HCT116 (cell line): ENCODE results near the gene FAM135A. TPM values are rescaled to one million over a fixed set of nuclear protein-coding genes. Genes with fewer than 3 reads are reported as not detected.
"Not testable (repeated sequence)": the region's sequence is repeated elsewhere in the genome, so short reads cannot be mapped to it uniquely, and the experiment has no call there.

ENCODE experiments used
- ATAC-seq: fragments of 200-7000 bp; cut with Tn5 transposase; 2 replicates; pipeline ENCODE4 v1.9.1; 2020; ENCODE audit warnings: mild to moderate bottlenecking, moderate library complexity
- BruUV-seq: library from RNA; stranded (reverse); fragments of 400-500 nt; replicated peaks from 2 replicates; lab custom pipeline; 2021; lab: Mats Ljungman, UMichigan
- CTCF ChIA-PET: fragments of 300-600 bp; sonication (Branson Sonifier 250); formaldehyde crosslinking; loops from one replicate; lab custom pipeline; 2021; ENCODE audit warnings: antibody characterized with exemption; lab: Charles Lee
- POLR2A ChIA-PET: fragments of 300-600, 350-600 bp; sonication (Branson Sonifier 250); formaldehyde crosslinking; loops from one replicate; lab custom pipeline; 2021; ENCODE audit warnings: antibody characterized with exemption; lab: Charles Lee
- RAD21 ChIA-PET, 2 experiments: fragments of 300-600 bp; sonication (Branson Sonifier 250); formaldehyde crosslinking; loops; one replicate each; lab custom pipeline; 2023; ENCODE audit warnings: low total read pairs in 2 of 2; ENCODE audit not compliant: uncharacterized antibody in 2 of 2, unreplicated experiment in 2 of 2, low non-redundant PET in 1 of 2; lab: Charles Lee
- DNase-seq: peaks from one replicate; pipeline ENCODE4 v3.0.0-alpha.2; 2010; ENCODE audit warnings: low read depth, low spot score
- H2AFZ ChIP-seq: fragments of 200-600 bp; shearing (Covaris generic), sonication (generic); 2 replicates; pipeline ENCODE4 v1.6.1; 2017; ENCODE audit warnings: low read depth, mixed run types, mixed read lengths, antibody characterized with exemption, low read length; ENCODE audit not compliant: poor library complexity, severe bottlenecking
- H3K27ac ChIP-seq: 2 replicates; pipeline ENCODE4 v1.5.1; 2012; ENCODE audit warnings: low read depth, low read length
- H3K27me3 ChIP-seq: fragments of 200-600 bp; sonication (generic); 2 replicates; pipeline ENCODE4 v1.6.1; 2016; ENCODE audit warnings: mixed run types, low read length, mixed read lengths; ENCODE audit not compliant: insufficient read depth
- H3K36me3 ChIP-seq, 2 experiments: fragments of 200-500 bp in 1 of 2; fragments of 200-600 bp in 1 of 2; sonication (Bioruptor generic) in 1 of 2; sonication (generic) in 1 of 2; 2 replicates each; pipeline versions ENCODE4 v1.5.1 to v1.6.1; 2014 to 2016; ENCODE audit warnings: low read length in 2 of 2, inconsistent platforms in 1 of 2, mixed read lengths in 1 of 2, mixed run types in 1 of 2; ENCODE audit not compliant: insufficient read depth in 2 of 2, control insufficient read depth in 1 of 2
- H3K4me1 ChIP-seq, 2 experiments: fragments of 200-600 bp in 1 of 2; sonication (generic) in 1 of 2; 2 replicates each; pipeline versions ENCODE4 v1.5.1 to v1.6.1; 2012 to 2017; ENCODE audit warnings: low read length in 2 of 2, inconsistent platforms in 1 of 2, mild to moderate bottlenecking in 1 of 2, mixed read lengths in 1 of 2, mixed run types in 1 of 2, moderate library complexity in 1 of 2; ENCODE audit not compliant: insufficient read depth in 2 of 2, control insufficient read depth in 1 of 2
- H3K4me2 ChIP-seq: fragments of 200-600 bp; sonication (generic); 2 replicates; pipeline ENCODE4 v1.6.1; 2017; ENCODE audit warnings: mixed run types, low read length, mixed read lengths
- H3K4me3 ChIP-seq, 2 experiments: fragments of 200-600 bp in 1 of 2; sonication (generic) in 1 of 2; replicated peaks in 1 of 2; 2 replicates each; pipeline ENCODE4 v1.5.1; 2011 to 2016; ENCODE audit warnings: low read length in 2 of 2, control low read depth in 1 of 2, low read depth in 1 of 2, mild to moderate bottlenecking in 1 of 2, mixed read lengths in 1 of 2, mixed run types in 1 of 2
- H3K79me2 ChIP-seq: fragments of 200-600 bp; sonication (generic); 2 replicates; pipeline ENCODE4 v1.6.1; 2017; ENCODE audit warnings: mild to moderate bottlenecking, mixed run types, low read length, moderate library complexity, mixed read lengths; ENCODE audit not compliant: insufficient read depth
- H3K9ac ChIP-seq: fragments of 200-600 bp; sonication (generic); 2 replicates; pipeline ENCODE4 v1.6.1; 2016; ENCODE audit warnings: low read length, mixed read lengths
- H3K9me2 ChIP-seq: fragments of 200-600 bp; sonication (generic), shearing (Covaris generic); 2 replicates; pipeline ENCODE4 v1.6.1; 2017; ENCODE audit warnings: mixed run types, mild to moderate bottlenecking, moderate library complexity; ENCODE audit not compliant: insufficient read depth
- H3K9me3 ChIP-seq, 2 experiments: fragments of 200-500 bp in 1 of 2; fragments of 200-600 bp in 1 of 2; sonication (Bioruptor generic) in 1 of 2; sonication (generic) in 1 of 2; 2 replicates each; pipeline ENCODE4 v1.6.1; 2014 to 2017; ENCODE audit warnings: low read length in 2 of 2, mixed read lengths in 2 of 2, inconsistent platforms in 1 of 2, low read depth in 1 of 2, mild to moderate bottlenecking in 1 of 2, mixed run types in 1 of 2, moderate library complexity in 1 of 2; ENCODE audit not compliant: control insufficient read depth in 1 of 2, insufficient read depth in 1 of 2
- H4K20me1 ChIP-seq: fragments of 200-600 bp; sonication (generic), shearing (Covaris generic); 2 replicates; pipeline ENCODE4 v1.6.1; 2017; ENCODE audit warnings: mixed run types, mild to moderate bottlenecking, moderate library complexity; ENCODE audit not compliant: insufficient read depth
- SRF ChIP-seq: IDR thresholded peaks from 2 replicates; pipeline ENCODE4 v1.6.1; 2012; ENCODE audit warnings: low read depth
- intact Hi-C: fragments of 100-400 bp; cut with micrococcal nuclease; formaldehyde crosslinking; loops from 2 replicates; pipeline ENCODE4 v1.10.0; 2022
- total RNA-seq: library from RNA; stranded (reverse); gene quantifications from one replicate; pipeline ENCODE4 v1.2.1, GENCODE V29; 2021; ENCODE audit not compliant: unreplicated experiment

FAM135A gene
- total RNA-seq, 1 experiment from 2014 or later, result 20.8 TPM

- Histone ChIP-seq H3K9ac (no peak overlapping the region), H3K79me2 (peaks cover 8% of the 10 kb centered on the region; the same call in 1 of the 2 replicates), H3K36me3 (peaks cover 0 to 8% of the 10 kb centered on the region in 2 experiments; a peak in 3 of 4 replicates), H3K4me3 (no peak overlapping the region), H3K4me1 (no peaks in the 10 kb centered on the region), H4K20me1 (no peaks in the 10 kb centered on the region), H3K9me3 (peaks cover 0 to 3% of the 10 kb centered on the region in 2 experiments; a peak in 1 of 4 replicates), H3K27ac (no peak overlapping the region), H3K27me3 (no peaks in the 10 kb centered on the region), H3K9me2 (no peaks in the 10 kb centered on the region), H3K4me2 (no peak overlapping the region), H2AFZ (no peak overlapping the region)
- ChIA-PET CTCF (no interaction called here), POLR2A (no interaction called here), RAD21 (no interaction called here)
- ATAC-seq (no peak), DNase-seq (no peak)
- no TSS peak for BruUV-seq
- no peak for TF ChIP-seq SRF
- intact Hi-C loops, result no loop called here
These were observed 31.7 kb downstream of the FAM135A start for GRCh38 chr6:70445001-70445400.

GRCh38 chr6:70447343-70448070 is 34.2 kb downstream of the FAM135A start:
- DNase-seq, H2AFZ ChIP-seq, H3K4me2 ChIP-seq, BruUV-seq, H3K9me3 ChIP-seq, H4K20me1 ChIP-seq, H3K27me3 ChIP-seq, H3K27ac ChIP-seq, H3K36me3 ChIP-seq, H3K9me2 ChIP-seq, H3K4me3 ChIP-seq, H3K9ac ChIP-seq, intact Hi-C loops, POLR2A ChIA-PET, RAD21 ChIA-PET, ATAC-seq, CTCF ChIA-PET, H3K4me1 ChIP-seq: not testable (repeated sequence)
- H3K79me2 ChIP-seq, result peaks cover 20% of the 10 kb centered on the region

GRCh38 chr6:70453899-70454298 is 40.6 kb downstream of the FAM135A start:
- ATAC-seq, H3K4me1 ChIP-seq, H3K9ac ChIP-seq, H3K9me2 ChIP-seq, H3K27ac ChIP-seq, H3K4me2 ChIP-seq, H3K9me3 ChIP-seq, RAD21 ChIA-PET, H4K20me1 ChIP-seq, BruUV-seq, H3K36me3 ChIP-seq, CTCF ChIA-PET, H3K27me3 ChIP-seq, H2AFZ ChIP-seq, DNase-seq, intact Hi-C loops, POLR2A ChIA-PET, H3K4me3 ChIP-seq: not testable (repeated sequence)
- H3K79me2 ChIP-seq, result peaks cover 34% of the 10 kb centered on the region
